GM20431 (cell line): ENCODE data around the gene LIG1.

Experiments used
- in situ Hi-C: fragments of 300-500 bp; cut with MseI, MboI; formaldehyde crosslinking; loops from one replicate; pipeline ENCODE4 v1.15.0; 2020; ENCODE audit warnings: low sequenced_read_pairs; ENCODE audit not compliant: unreplicated experiment

The LIG1 gene

GRCh38 chr19:48183356-48183755, 13.2 kb upstream of the LIG1 start:
- in situ Hi-C loops = no loop called here

- in situ Hi-C loops = no loop called here
Observed at GRCh38 chr19:48182434-48182833, 12.3 kb upstream of the LIG1 start.

- in situ Hi-C loops = no loop called here
Observed at GRCh38 chr19:48181505-48181904, 11.4 kb upstream of the LIG1 start.

GRCh38 chr19:48176226-48176625, 6.1 kb upstream of the LIG1 start:
- in situ Hi-C loops = no loop called here

- in situ Hi-C loops = no loop called here
Observed at GRCh38 chr19:48175578-48175977, 5.4 kb upstream of the LIG1 start.

- in situ Hi-C loops = loop anchor here (25.0 kb wide), 1 partner anchor 212 kb away; no protein-coding TSS in a partner anchor
Observed at GRCh38 chr19:48174445-48175030, 4.4 kb upstream of the LIG1 start.

GRCh38 chr19:48171710-48172109, 1.6 kb upstream of the LIG1 start:
- in situ Hi-C loops = loop anchor here (25.0 kb wide), 1 partner anchor 209 kb away; no protein-coding TSS in a partner anchor

GRCh38 chr19:48170817-48171347, 738 bp upstream of the LIG1 start:
- in situ Hi-C loops = loop anchor here (25.0 kb wide), 1 partner anchor 209 kb away; no protein-coding TSS in a partner anchor

GRCh38 chr19:48169578-48169938, 586 bp downstream of the LIG1 start:
- in situ Hi-C loops = loop anchor here (25.0 kb wide), 1 partner anchor 207 kb away; no protein-coding TSS in a partner anchor

- in situ Hi-C loops = loop anchor here (25.0 kb wide), 1 partner anchor 206 kb away; no protein-coding TSS in a partner anchor
Observed at GRCh38 chr19:48168689-48169088, 1.5 kb downstream of the LIG1 start.

GRCh38 chr19:48158210-48158790, 11.8 kb downstream of the LIG1 start:
- in situ Hi-C loops = loop anchor here (25.0 kb wide), 1 partner anchor 196 kb away; no protein-coding TSS in a partner anchor

- in situ Hi-C loops = loop anchor here (25.0 kb wide), 1 partner anchor 192 kb away; no protein-coding TSS in a partner anchor
Observed at GRCh38 chr19:48154003-48154402, 16.1 kb downstream of the LIG1 start.

GRCh38 chr19:48152551-48152950, 17.6 kb downstream of the LIG1 start:
- in situ Hi-C loops = loop anchor here (25.0 kb wide), 1 partner anchor 190 kb away; no protein-coding TSS in a partner anchor

GRCh38 chr19:48149430-48149829, 20.7 kb downstream of the LIG1 start:
- in situ Hi-C loops = no loop called here

GRCh38 chr19:48148576-48148975, 21.6 kb downstream of the LIG1 start:
- in situ Hi-C loops = no loop called here

- in situ Hi-C loops = no loop called here
Observed at GRCh38 chr19:48147597-48148175, 22.5 kb downstream of the LIG1 start.

GRCh38 chr19:48139053-48139452, 31.1 kb downstream of the LIG1 start:
- in situ Hi-C loops = no loop called here

GRCh38 chr19:48137411-48137810, 32.7 kb downstream of the LIG1 start:
- in situ Hi-C loops = no loop called here

- in situ Hi-C loops = no loop called here
Observed at GRCh38 chr19:48136547-48136946, 33.6 kb downstream of the LIG1 start.

GRCh38 chr19:48135411-48135810, 34.7 kb downstream of the LIG1 start:
- in situ Hi-C loops = no loop called here

GRCh38 chr19:48133094-48133493, 37.0 kb downstream of the LIG1 start:
- in situ Hi-C loops = no loop called here
